Endodermal cell (in vitro differentiated cells): ENCODE measurements around the gene LRFN2. TPM values are rescaled to one million over a fixed set of nuclear protein-coding genes. Genes with fewer than 3 reads are reported as not detected.

Source experiments
- DNase-seq: peaks from one replicate; pipeline ENCODE4 v3.0.0-alpha.2; 2017
- H3K27ac ChIP-seq: 2 replicates; pipeline ENCODE4 v1.5.1; 2013; ENCODE audit warnings: mild to moderate bottlenecking, low read depth, low read length, moderate library complexity
- H3K27me3 ChIP-seq: 2 replicates; pipeline ENCODE4 v1.6.1; 2013; ENCODE audit warnings: mild to moderate bottlenecking, low read length, moderate library complexity; ENCODE audit not compliant: insufficient read depth, control insufficient read depth, poor library complexity, severe bottlenecking
- H3K36me3 ChIP-seq: 2 replicates; pipeline ENCODE4 v1.7.0; 2013; ENCODE audit warnings: mild to moderate bottlenecking, low read length, moderate library complexity; ENCODE audit not compliant: control insufficient read depth, insufficient read depth
- H3K4me1 ChIP-seq: one replicate; pipeline ENCODE4 v1.7.0; 2013; ENCODE audit warnings: low read length; ENCODE audit not compliant: control insufficient read depth, insufficient read depth
- H3K4me3 ChIP-seq: 2 replicates; pipeline ENCODE4 v1.5.1; 2013; ENCODE audit warnings: mild to moderate bottlenecking, low read length, moderate library complexity
- H3K9ac ChIP-seq: 2 replicates; pipeline ENCODE4 v1.6.1; 2013; ENCODE audit warnings: mild to moderate bottlenecking, low read length, moderate library complexity; ENCODE audit not compliant: poor library complexity, severe bottlenecking; ENCODE audit errors: extremely low read depth
- H3K9me3 ChIP-seq: 2 replicates; pipeline ENCODE4 v1.6.1; 2013; ENCODE audit warnings: mild to moderate bottlenecking, low read length, moderate library complexity; ENCODE audit not compliant: control insufficient read depth
- H3K27ac Mint-ChIP-seq: 2 replicates; pipeline ENCODE4 v1.8.0; 2020; ENCODE audit warnings: mixed read lengths
- H3K27me3 Mint-ChIP-seq: 2 replicates; pipeline ENCODE4 v1.8.0; 2021; ENCODE audit warnings: mild to moderate bottlenecking, mixed read lengths; ENCODE audit not compliant: insufficient read depth
- H3K36me3 Mint-ChIP-seq: 2 replicates; pipeline ENCODE4 v1.8.0; 2020; ENCODE audit warnings: low read depth, mixed read lengths
- H3K4me1 Mint-ChIP-seq: 2 replicates; pipeline ENCODE4 v1.8.0; 2020; ENCODE audit warnings: mixed read lengths
- H3K4me3 Mint-ChIP-seq: 2 replicates; pipeline ENCODE4 v1.8.0; 2020; ENCODE audit warnings: mild to moderate bottlenecking, moderate library complexity, mixed read lengths
- H3K9me3 Mint-ChIP-seq: 2 replicates; pipeline ENCODE4 v1.8.0; 2020; ENCODE audit warnings: mild to moderate bottlenecking, mixed read lengths
- WGBS, 2 experiments: methylation state at CpG; one replicate each; pipeline versions ENCODE4 v1.1.5 to v1.1.7; 2013; ENCODE audit warnings: missing lambda C conversion rate in 2 of 2, mixed read lengths in 1 of 2; ENCODE audit not compliant: insufficient coverage in 1 of 2, insufficient read length in 1 of 2; 5-methylcytosine and 5-hydroxymethylcytosine counted together
- total RNA-seq, 2 donors: library from RNA; stranded (reverse); fragmentation: NEBNext Ultra II Directional in 1 of 2; extraction: Animal tissue kit (Norgen Biotek cat#: 25700) in 1 of 2; gene quantifications; 2 replicates in 1 of 2; 3 replicates in 1 of 2; pipeline ENCODE4 v1.2.1, GENCODE V29; 2021
- TF ChIP-seq, protein P1 (sequence below): fragments of 200-600 bp; sonication (generic); conservative IDR thresholded peaks from 2 replicates; pipeline ENCODE4 v1.5.0; 2021; ENCODE audit warnings: antibody characterized with exemption, mild to moderate bottlenecking

Gene LRFN2
- total RNA-seq, 2 donors from 2014 or later: 0.15 TPM; not detected in 1

GRCh38 chr6:40380271-40380670 lies 206.9 kb downstream of the LRFN2 start:
- TF ChIP-seq, protein P1, sequence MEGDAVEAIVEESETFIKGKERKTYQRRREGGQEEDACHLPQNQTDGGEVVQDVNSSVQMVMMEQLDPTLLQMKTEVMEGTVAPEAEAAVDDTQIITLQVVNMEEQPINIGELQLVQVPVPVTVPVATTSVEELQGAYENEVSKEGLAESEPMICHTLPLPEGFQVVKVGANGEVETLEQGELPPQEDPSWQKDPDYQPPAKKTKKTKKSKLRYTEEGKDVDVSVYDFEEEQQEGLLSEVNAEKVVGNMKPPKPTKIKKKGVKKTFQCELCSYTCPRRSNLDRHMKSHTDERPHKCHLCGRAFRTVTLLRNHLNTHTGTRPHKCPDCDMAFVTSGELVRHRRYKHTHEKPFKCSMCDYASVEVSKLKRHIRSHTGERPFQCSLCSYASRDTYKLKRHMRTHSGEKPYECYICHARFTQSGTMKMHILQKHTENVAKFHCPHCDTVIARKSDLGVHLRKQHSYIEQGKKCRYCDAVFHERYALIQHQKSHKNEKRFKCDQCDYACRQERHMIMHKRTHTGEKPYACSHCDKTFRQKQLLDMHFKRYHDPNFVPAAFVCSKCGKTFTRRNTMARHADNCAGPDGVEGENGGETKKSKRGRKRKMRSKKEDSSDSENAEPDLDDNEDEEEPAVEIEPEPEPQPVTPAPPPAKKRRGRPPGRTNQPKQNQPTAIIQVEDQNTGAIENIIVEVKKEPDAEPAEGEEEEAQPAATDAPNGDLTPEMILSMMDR: no peak
- H3K4me1 ChIP-seq: no peaks in the 10 kb centered on the region
- Mint-ChIP-seq H3K4me3 (no peak overlapping the region), H3K9me3 (no peaks in the 10 kb centered on the region), H3K27me3 (peaks cover 9% of the 10 kb centered on the region), H3K27ac (no peak overlapping the region), H3K36me3 (no peaks in the 10 kb centered on the region), H3K4me1 (no peaks in the 10 kb centered on the region)
- H3K4me3 ChIP-seq: no peak overlapping the region
- 91 to 100% methylated on average over 3 to 4 of the region's 4 CpGs for WGBS, 2 experiments
- no peaks in the 10 kb centered on the region for H3K9me3 ChIP-seq
- DNase-seq: no peak
- H3K36me3 ChIP-seq: no peaks in the 10 kb centered on the region
- H3K27ac ChIP-seq: no peak overlapping the region
- H3K9ac ChIP-seq: no peak overlapping the region
- H3K27me3 ChIP-seq: peaks cover 5% of the 10 kb centered on the region

DNA sequence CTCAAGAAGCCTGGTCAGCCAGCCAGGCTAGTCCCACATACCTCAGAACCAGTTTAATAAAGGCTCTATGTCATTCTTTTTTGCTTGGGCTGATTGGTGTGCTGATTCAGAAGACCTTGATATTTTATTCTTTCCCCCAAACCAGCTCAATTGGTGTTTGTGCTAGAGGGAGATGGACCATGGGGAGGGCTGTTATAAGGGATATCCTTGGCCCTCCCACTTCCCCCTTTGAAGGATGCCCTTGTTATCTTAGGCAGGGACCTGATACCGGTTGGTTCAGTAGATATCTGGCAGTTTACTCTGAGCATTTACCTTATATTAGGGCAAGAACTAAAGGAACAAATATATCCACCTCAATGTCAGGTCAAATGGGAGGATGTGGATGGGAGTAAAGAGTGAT lies 207.4 kb downstream of the LRFN2 start:
- H3K36me3 ChIP-seq: no peaks in the 10 kb centered on the region
- Mint-ChIP-seq H3K9me3 (no peaks in the 10 kb centered on the region), H3K4me1 (no peaks in the 10 kb centered on the region), H3K27ac (no peak overlapping the region), H3K27me3 (peaks cover 8% of the 10 kb centered on the region), H3K36me3 (no peaks in the 10 kb centered on the region), H3K4me3 (no peak overlapping the region)
- TF ChIP-seq, protein P1: no peak
- H3K9me3 ChIP-seq: no peaks in the 10 kb centered on the region
- no peak overlapping the region for H3K4me3 ChIP-seq
- WGBS, 2 experiments: 78% methylated on average over 1 of the region's 1 CpG; no CpG with 5 or more reads in 1 of the 2 experiments
- H3K27ac ChIP-seq: no peak overlapping the region
- no peak overlapping the region for H3K9ac ChIP-seq
- DNase-seq: peak; percentile 7
- H3K4me1 ChIP-seq: no peaks in the 10 kb centered on the region
- H3K27me3 ChIP-seq: peaks cover 6% of the 10 kb centered on the region

GRCh38 chr6:40378725-40379074 lies 208.5 kb downstream of the LRFN2 start:
- no peak overlapping the region for H3K9ac ChIP-seq
- no peaks in the 10 kb centered on the region for H3K36me3 ChIP-seq
- DNase-seq: peak; percentile 30
- H3K27ac ChIP-seq: no peak overlapping the region
- Mint-ChIP-seq H3K36me3 (no peaks in the 10 kb centered on the region), H3K27me3 (peaks cover 6% of the 10 kb centered on the region), H3K27ac (no peak overlapping the region), H3K4me3 (no peak overlapping the region), H3K4me1 (no peaks in the 10 kb centered on the region), H3K9me3 (no peaks in the 10 kb centered on the region)
- TF ChIP-seq, protein P1: no peak
- H3K27me3 ChIP-seq: peaks cover 7% of the 10 kb centered on the region
- H3K4me1 ChIP-seq: no peaks in the 10 kb centered on the region
- no peaks in the 10 kb centered on the region for H3K9me3 ChIP-seq
- WGBS, 2 experiments: 94 to 100% methylated on average over 3 to 11 of the region's 11 CpGs
- H3K4me3 ChIP-seq: no peak overlapping the region
